GM18499 (cell line): ENCODE measurements around the gene MTARC2.
"Not testable (repeated sequence)": the region's sequence is repeated elsewhere in the genome, so short reads cannot be mapped to it uniquely, and the experiment has no call there.

Experiments used
- ATAC-seq: cut with Tn5 transposase; IDR thresholded peaks from one replicate; pipeline ENCODE4 v1.9.1; 2021; ENCODE audit warnings: moderate number of reproducible peaks; ENCODE audit not compliant: insufficient read depth, unreplicated experiment

The MTARC2 gene

DNA sequence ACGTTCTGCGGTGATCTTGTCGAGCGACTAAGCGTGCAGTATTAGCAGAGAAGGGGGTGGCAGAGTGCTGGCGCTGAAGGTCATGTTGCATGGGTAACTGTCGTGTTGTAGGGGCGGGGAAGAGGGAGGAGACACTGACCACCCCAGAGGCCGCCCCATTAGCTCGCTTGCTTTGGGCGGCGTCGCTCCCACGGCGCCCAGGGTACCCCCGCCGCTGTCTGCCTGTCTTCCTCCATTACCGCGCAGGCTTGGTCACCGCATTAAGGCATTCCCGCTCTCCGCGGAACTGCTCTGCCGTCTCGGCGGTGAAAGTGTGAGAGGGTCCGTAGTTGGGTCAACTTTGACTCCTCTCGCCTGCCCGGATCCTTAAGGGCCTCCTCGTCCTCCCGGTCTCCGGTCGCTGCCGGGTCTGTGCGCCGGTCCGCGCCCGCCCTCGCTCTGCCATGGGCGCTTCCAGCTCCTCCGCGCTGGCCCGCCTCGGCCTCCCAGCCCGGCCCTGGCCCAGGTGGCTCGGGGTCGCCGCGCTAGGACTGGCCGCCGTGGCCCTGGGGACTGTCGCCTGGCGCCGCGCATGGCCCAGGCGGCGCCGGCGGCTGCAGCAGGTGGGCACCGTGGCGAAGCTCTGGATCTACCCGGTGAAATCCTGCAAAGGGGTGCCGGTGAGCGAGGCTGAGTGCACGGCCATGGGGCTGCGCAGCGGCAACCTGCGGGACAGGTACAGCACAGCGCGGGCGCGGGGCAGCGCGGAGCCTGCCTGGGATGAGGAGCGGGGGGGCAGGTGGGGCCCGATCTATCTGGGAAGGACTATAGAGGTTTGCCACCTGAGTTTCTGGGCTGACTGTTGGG, at the start of gene MTARC2:
MTARC2 (plus strand) TSS at position 234 of the 846 bp plus-strand sequence; CDS start at position 444, 210 bp downstream.
- peak; percentile 93 for ATAC-seq

DNA sequence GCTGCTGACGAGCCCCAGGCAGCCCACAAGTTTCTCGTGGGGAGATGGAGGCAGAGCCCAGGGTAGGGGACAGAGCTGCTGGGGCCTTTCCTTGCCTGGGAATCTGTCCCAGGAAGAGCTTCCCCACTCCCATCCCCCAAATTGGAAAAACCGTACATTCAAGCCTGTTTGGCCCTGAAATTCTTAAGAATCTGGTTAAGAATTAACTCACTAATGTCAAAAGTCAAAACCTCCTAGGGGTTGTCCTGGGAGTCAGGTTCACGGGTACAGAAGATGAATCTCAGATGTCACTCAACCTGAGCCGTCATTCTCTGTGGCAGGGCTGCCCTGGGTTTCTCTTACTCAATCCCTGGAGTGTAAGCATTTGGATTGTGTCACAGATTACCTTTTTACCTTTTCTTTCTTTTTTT, 49.5 kb upstream of the MTARC2 start:
- ATAC-seq = no peak

DNA sequence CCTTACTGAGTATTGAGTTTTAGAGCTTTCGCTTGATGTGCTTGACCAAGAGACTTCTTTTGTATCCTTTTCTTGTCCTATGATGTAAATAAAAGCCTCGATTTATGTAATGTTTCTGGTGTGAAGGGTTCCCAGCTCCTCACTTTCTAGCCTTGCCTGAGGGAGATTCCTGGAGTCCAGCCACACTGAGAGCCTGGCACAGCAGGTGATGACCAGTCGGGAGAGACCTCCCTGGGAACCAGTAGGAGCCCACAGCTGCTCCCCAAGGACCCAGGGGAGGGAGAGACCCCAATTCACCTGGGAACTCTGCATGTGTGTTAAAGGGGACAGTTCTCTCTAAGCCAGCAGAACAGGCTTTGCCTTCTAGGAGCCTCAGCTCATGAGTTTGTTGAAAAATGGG, 49.1 kb upstream of the MTARC2 start:
- ATAC-seq = no peak

DNA sequence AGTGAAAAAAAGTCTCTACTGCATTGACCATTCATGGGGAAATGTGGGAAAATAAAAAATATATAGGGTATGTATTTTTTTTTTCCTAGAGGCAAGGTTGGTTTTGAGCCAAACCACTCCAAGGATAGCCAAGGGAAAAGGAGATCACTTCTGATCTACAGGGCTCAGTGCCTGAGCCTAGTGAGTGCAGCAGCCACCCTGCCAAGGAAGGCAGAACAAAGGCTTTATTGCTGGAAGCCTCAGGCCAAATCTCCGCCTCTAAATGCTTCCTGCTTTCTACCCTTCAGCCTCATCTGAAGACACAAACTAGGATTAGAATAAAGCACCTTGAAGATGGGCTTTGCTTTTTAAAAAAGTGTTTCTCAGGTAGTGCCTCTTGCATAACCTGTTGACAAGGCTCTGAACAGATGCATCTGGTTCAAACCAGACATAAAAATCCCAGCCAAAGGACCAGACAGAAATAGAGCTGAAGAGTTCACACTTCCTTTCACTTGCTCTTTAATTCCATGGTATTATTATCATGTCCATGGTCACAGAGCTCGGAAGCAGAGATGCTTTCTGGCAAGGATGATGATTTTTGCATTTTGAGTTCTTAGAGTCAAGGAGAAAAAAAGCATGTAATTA, 47.5 kb upstream of the MTARC2 start:
- no peak for ATAC-seq

DNA sequence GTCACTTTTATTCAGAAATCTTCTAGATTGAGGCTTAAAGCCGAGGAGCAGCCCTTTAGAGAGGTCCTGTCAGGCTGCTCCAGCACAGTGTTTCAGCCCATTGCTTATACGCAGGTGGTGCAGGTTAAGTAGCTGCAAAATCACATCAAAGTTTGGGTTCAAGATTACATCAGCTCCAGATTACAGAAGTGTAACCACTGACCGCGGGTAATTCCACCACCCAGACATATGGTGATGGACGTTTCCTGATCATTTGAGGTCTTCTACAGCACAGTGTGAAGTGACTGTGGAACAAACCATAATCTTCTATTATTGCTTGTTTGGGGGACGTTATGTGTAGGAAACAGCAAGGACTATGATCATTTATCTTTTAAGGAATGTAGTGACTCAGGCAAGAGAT, 46.1 kb upstream of the MTARC2 start:
- ATAC-seq = peak; percentile 57

DNA sequence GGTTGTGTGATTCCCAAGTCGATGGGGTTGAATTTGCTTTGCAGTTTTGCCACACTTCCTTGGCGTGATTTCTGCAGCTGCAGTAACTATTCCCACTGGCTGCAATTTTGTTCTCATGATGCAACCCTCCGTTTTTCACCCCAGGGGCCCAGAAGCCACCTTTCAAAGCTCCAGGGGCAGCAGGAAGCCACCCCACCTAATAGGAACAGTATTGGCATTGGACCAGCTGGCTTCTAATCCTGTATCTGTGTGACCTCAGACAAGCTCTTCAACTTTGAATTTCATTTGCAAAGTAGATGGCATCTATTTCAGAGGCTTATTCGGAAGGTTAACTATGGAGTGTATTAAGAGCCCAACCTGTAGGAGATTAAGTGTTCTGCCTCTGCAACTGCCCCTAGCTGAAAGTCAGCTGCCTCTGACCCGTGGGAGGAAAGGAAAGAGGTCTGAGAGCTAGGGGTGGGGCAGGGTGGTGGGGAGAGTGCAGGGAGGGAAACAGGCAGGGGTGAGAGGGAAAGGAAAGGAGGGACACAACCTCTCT, 45.3 kb upstream of the MTARC2 start:
- ATAC-seq = no peak

DNA sequence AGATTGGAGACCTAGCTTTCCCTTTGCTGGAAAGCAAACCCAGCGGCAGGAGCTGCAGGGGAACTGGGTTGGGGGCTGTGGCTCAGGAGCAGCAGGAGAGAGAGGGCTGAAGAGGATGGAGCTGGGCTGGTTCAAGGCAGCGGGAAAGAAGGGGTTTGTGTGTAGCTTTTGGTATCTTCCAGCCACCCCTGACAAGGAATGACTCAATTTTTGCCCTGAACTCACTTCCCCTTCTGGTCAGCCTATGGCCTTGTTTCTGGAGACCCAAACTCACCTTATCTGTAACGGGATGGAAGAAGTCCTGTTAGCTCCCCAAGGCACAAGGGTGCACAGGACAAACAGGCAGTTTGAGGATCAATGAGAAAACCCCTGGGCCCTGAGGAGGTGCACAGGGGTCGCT, 44.8 kb upstream of the MTARC2 start:
- no peak for ATAC-seq

DNA sequence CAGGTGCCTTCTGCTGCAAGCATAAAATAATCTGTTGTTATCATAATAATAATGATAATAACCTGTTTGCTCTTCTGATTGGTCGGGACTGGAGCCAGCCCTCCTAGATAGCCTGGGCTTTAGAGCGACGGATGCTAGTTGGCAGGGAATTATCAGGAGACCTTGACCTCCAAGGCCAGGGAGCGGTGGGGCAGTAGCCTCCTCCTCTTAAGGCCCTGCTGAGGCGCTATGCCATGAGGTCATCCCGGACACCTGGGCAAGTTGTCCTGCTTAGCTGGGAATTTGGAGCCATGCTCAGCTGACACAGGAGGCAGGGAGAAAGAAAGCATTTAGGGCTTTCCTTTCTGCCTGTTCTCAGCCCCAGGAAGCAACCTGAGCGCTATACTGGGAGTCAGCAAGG, 42.3 kb upstream of the MTARC2 start:
- no peak for ATAC-seq

DNA sequence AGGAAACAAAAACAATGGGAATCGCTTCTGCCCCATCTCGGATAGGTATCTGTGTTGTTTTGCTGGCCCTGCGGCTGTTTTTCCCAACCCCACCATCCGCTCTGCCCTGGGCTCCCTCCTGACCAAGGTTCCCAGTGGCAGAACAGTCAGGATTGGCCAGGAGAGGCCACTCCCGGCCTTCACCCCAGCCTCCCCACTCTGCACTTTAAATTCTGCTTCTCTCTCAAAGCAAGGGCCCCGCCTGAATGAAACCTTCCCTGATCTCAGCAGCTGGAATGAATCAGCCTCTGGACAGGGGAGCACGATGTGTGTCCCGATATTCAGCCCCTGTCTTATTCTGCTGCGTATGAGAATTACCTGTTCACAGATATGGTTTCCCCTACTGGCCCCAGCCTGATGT, 41.6 kb upstream of the MTARC2 start:
- ATAC-seq = no peak

DNA sequence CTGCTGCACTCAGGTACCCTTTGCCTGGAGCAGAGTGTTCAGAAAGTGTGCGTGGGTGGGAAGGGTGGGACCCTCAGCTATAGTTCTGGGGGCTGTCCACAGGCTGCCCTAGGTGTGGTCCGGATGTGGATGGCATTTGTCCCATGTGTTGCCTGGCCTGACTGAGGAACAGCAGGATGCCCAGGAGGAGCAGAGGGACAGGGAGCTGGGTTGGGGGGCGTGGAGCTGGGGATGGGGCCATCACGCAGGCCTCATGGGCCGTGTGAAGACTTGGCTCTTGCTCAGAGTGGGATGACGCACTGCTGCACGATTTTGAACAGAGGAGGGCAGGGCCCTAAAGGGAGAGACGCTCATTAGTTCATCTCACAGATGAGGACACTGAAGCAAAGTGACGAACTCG, 41.0 kb upstream of the MTARC2 start:
- no peak for ATAC-seq

DNA sequence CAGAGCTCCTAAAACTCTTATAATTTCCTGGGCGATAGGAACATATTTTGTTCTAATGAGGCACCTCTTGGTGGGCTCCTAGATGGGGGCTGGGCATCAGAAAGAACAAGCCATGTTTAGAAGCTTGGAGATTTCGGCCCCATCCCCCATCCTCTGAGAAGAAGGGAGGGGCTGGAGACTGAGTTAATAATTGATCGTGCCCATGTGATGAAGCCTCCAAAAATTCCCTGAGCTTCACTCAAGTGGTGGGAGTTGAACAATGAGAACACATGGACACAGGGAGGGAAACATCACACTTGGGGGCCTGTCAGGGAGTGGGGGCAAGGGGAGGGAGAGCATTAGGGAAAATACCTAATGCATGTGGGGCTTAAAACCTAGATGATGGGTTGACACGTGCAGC, 39.9 kb upstream of the MTARC2 start:
- ATAC-seq = no peak

DNA sequence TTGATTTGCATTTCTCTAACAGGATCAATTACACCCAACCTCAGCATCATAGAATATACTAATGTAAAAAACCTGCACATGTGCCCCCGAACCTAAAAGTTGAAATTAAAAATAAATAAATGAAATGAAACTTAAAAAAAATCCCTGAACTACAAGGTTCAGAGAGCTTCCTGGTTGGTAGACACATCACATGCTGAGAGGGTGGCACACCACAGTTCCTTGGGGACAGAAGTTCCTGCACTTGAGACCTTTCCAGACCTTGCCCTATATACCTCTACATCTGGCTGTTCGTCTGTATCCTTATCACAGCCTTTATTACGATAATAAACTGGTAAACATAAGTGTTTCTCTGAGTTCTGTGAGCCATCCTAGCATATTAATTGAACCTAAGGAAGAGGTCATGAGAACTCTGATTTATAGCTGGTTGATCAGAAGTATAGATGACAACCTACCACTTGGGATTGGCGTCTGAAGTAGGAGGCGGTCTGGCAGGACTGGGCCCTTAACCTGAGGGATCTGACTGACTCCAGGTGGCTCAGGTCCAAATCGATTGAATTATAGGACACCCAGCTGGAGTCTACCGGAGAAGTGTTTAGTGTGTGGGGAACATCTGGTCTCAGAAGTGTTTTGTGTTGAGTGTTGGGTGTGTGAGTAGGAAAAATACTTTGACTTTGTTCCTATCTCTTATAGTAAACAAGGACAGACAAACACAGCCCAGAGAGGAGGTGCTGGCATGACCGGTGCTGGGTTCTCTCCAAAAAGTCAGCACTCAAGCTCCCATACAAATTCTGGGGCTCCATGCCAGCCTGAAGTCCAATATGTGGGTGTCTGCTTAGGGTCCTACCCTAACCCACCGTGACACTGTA, 39.0 kb upstream of the MTARC2 start:
- ATAC-seq = no peak

DNA sequence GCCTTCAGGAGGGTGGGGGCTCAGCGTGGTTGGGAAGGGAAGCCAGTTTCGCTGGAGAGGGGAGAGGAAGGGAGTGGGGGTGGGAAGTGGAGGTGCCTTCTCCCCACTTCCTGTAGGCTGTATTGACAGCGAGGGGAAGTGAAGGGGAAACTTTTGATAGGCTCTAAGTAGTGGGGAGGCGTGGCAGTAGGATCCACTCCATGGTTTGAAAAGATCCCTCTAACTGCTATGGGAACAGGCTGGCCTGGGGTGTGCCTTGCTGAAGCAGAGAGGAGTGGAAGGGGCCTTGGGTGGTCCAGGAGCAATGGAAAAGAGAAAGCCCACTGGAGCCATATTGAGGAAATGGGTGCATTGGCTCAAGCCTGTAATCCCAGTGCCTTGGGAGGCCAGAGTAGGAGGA, 37.8 kb upstream of the MTARC2 start:
- no peak for ATAC-seq

DNA sequence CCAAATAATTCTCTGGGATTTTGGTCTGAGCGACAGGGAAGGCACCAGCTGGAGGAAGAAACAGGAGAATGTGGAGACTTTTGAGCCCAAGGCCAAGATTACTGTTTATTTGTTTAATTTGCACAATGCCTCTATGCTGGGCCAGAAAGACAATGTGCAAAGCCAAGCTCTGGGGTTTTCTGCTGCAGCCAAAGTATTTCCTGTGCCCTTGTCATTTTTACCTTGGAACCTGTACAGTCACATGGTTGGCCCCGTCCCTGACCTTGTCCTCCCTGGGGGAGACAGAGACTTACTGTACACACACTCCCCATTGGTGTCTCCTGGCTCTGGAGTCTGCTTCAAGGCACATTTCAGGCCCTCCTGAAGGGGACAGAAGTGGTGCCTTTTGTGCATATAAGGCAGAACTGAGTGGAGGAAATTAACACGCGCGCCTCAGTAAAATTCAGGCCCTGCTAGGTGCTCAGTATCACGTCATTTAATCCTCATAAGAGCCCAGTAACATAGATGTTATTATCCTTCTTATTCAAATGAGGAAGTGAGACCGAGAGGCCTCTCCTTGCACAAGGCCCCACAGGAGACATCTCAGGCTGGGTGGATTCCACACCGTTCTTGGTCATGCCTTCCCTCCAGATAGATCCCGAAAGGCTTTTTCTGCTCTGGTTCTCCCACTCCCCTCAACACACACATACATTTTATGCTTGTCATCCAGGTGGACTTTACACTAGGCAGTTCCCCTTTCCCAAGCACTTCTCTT, 36.9 kb upstream of the MTARC2 start:
- ATAC-seq = peak; percentile 72

DNA sequence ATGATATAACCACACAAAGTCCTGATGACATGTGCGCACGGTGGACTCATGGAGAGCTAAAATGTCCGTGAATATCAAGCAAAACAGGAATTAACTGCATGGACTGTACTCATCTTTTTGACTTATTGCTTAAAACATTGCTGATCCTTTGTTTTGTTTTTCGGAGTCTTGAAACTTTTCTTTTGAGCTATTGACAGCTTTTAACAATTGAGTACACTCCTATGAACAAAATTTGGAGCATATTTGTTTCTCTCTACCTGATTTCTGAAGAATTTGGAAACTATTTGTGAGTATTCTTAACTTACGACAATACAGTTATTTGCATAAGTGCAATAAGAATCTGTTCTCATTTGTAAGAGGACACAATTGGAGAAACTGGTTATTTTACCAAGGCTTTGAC, 32.1 kb upstream of the MTARC2 start:
- ATAC-seq = not testable (repeated sequence)

DNA sequence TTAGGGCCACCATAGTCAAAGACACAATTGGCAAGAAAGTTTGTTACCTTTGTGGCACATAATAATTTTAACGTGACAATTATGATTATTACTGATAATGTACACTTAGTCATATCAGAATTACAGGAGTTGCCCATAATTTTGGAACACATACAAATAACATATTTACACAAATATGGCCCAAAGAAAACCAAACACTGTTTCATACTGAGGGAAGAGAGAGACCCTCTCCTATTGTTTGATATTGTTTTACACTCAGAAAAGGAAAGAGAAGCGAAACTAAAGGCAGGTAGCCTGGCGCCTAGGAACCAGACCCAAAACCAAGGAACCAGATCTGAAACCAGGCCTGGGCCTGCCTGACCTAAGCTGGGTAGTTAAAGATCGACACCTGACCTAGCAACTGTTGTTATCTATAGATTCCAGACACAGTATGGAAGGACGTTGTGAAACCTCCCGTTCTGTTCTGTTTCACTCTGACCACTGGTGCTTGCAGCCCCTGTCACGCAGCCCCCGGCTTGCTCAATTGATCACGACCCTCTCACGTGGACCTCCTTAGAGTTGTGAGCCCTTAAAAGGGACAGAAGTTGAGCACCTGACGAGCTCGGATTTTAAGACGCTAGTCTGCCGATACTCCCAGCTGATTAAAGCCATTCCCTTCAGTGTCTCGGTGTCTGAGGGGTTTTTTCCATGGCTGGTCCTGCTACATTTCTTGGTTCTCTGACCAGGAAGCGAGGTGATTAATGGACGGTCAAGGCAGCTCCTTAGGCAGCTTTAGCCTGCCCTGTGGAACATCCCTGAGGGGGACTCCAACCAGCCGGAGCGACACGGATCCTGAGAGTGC, 30.1 kb upstream of the MTARC2 start:
- ATAC-seq = no peak

DNA sequence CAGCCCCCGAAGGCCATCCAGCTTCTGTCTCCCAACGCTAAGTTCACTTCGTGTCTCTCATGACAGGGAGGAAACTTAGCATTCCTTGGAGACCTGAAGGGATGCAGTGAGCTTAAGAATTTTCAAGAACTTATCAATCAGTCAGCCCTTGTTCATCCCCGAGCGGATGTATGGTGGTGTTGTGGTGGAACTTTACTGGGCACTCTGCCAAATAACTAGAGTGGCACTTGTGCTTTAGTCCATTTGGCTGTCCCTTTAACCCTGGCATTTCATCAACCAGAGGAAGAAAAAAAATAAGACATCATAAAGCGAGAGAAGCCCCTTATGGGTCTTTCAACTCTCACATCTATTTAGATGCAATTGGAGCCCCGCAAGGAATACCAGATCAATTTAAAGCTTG, 26.9 kb upstream of the MTARC2 start:
- not testable (repeated sequence) for ATAC-seq

DNA sequence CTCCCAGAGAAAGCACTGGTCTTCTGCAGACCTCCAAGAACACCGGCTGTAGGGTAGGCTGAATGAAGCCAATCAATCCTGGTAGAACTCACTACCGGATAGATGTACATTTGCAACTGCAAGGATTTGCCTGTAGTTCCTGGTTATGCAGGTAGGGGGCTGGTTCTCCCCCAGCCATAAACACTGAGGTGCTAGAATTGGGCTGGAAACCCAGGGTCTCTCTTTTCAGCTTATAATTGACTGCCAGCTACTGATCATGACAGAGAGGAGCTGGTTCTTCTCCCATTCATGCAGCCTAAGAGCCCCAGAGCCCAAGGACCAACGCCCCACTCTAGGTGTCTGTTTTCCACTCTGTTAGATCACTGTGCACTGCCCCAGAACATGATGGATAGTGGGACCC, 21.5 kb upstream of the MTARC2 start:
- no peak for ATAC-seq

DNA sequence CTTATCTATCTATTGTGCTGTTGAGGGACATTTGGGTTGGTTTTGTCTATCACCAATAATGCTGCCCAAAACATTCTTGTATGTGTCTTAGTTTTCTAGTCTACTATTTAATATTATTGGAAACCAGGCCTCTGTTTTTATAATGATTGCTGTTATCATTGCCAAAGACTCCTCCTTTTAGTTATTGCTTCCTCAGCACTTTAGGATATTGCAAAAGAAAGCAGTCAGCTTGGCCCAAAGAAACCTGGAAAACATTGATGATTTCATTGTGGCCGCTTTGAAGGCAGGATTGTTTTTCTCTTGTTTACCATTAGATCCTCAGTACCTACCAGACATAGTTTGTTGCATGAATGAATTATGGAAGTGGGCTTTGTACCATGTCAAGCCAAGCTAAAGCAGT, 20.6 kb upstream of the MTARC2 start:
- ATAC-seq = no peak
